Measurements from ENCODE around the gene RAP1GAP. TPM values are rescaled to one million over a fixed set of nuclear protein-coding genes. Genes with fewer than 3 reads are reported as not detected.

RAP1GAP gene
- polyA plus RNA-seq, 4 donors: 18.4 to 24.3 (median 23.1) TPM

DNA sequence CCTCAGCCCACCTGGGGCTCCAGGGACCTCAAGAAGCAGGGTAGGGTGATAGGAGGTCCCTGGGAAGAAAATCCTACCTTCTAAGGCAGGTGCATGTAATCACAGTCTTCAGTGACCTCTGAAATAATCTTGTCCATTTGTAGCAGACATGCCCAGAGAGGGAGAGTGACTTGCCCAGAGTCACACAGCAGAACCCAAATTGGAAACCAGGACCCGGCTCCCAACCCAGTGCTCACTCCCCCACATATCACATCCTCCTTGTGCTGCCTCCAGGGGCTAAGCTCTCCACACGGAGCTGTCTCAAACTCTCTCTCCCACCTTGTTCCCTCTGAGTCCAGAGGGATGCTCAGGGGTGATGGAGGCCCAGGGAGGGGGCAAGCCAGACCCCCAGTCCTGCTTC is 72.5 kb downstream of the RAP1GAP start:
- no peak for DNase-seq (ENCODE audit: low read depth in 4 of 4, low spot score in 2 of 4)

- no peak for DNase-seq (ENCODE audit: low read depth in 4 of 4, low spot score in 2 of 4)
Observed at GRCh38 chr1:21596174-21596573, 73.0 kb downstream of the RAP1GAP start.

DNA sequence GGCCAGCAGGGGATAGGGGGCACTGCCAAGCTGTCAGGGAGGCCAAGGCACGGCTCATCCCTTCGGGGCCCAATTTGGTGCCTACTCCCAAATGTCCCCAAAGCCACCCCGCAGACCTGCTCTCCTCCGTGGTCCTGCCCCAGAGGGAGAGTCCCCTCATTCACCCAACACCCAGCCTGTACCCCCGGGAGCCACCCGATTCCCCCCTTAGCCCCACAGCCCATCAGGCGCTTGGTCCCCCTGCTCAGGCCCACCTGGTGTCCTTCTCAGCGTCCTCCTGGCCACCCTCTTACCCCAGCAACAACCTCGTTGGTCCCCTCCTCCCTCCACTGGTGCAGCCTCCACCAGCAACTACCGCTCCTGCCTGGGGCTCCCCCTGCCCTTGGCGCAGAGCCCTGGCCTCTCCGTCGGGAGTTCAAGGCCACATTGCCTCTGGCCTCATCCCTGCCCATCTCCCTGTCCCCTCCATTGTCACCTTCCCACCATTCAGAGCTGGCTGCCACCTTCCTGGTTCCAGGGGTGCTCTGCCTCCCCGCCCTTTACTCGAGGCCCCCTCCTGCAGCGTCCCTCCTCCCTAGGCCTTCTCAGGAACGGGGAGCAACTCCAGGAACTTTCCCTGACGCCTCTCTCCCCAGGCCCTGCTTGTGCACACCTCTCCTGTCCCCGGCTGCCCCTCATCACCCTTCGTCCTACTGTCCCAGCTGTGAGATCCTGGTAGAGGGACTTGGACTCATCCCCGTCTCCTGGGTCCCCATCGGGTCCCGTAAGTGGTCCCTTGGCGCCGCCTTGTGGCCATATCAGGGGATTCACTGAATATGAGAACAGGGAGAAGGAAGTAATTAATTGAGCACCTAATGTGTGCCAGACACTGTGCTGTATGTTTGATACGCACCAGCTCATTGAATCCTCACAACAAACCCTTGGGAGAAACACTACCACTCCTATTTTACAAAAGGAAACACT is 73.9 kb downstream of the RAP1GAP start:
- DNase-seq (ENCODE audit: low read depth in 4 of 4, low spot score in 2 of 4): no peak

DNA sequence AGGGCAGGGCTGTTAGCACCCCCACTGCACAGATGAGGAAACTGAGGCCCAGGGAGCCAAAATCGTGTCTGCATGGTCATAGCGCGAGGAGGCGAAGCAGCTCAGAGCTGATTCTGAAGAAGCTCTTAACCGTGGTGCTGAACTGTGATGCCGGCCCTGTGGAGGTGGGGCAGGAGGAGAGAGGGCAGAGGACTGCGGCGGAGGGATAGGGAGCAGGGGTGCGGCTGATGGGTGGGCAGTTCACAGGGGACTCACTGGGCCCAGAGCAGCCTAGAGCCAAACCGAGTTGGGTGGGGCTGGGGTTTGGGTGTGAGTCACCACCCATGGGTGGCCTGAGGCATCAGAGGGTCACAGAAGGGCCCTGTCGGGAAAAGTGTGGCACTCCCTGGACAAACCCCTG is 74.7 kb downstream of the RAP1GAP start:
- DNase-seq (ENCODE audit: low read depth in 4 of 4, low spot score in 2 of 4): no peak

DNA sequence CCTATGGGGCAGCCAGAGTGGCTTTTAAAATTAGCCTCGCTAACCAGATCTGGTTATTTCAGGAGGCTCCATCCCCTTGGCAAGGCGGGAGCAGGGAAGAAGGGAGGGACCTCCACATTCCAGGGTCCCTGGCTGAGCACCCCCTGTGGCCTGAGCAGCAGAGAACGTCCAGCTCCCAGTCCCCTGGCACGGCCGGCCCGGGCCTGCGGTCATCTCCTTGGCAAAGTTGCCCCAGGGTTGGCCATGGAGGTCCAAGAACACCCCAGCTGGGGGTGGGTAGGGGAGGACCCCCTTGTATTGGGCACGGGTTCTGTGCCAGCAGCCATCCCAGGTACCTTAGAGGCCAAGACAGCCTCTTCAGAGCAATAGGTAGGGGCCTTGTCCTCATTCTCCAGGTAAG is 75.9 kb downstream of the RAP1GAP start:
- no peak for DNase-seq (ENCODE audit: low read depth in 4 of 4, low spot score in 2 of 4)

GRCh38 chr1:21592086-21592865 is 76.9 kb downstream of the RAP1GAP start:
- DNase-seq (ENCODE audit: low read depth in 4 of 4, low spot score in 2 of 4): no peak

- no peak for DNase-seq (ENCODE audit: low read depth in 4 of 4, low spot score in 2 of 4)
Observed at GRCh38 chr1:21590934-21591333, 78.2 kb downstream of the RAP1GAP start.

DNA sequence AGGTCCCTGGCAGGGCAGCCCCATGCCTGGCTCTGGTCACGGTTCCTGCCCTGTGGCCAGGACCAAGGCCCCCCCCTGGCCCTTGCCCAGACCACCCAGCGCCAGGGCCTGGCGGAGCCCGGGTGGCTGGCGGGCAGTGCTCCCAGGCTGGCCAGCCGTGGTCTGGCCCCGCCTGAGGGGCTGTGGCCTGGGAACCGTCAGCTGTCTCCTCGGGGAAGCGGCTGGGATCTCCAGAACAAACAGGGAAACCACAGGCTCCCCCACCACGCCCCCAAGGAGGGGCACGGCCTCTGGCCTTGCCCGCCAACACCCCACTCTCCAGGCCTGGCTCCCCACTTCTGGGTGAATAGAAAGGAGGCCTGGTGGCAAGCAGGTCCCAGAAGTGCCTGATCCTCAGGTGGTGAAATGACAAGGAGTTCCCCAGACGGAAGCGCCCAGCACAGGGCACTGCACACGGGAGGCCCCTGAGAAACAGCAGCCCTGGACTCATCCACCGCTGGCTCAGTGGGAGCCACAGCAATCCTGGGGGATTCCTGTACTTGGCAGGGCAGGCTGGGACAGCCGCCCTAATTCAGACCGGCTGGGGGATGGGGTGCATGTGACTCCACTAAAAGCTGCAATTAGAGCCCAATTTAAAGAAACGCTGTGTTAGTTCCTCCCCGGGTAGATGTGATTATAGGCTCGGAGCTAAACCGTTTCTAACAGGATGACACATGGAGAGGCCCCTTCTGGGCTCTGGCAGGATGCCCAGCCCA is 78.9 kb downstream of the RAP1GAP start:
- DNase-seq (ENCODE audit: low read depth in 4 of 4, low spot score in 2 of 4): no peak

- DNase-seq (ENCODE audit: low read depth in 4 of 4, low spot score in 2 of 4): no peak
Observed at GRCh38 chr1:21589618-21590017, 79.5 kb downstream of the RAP1GAP start.

- DNase-seq (ENCODE audit: low read depth in 4 of 4, low spot score in 2 of 4): no peak
Observed at GRCh38 chr1:21587602-21587953, 81.6 kb downstream of the RAP1GAP start.

- no peak for DNase-seq (ENCODE audit: low read depth in 4 of 4, low spot score in 2 of 4)
Observed at GRCh38 chr1:21586846-21587601, 82.1 kb downstream of the RAP1GAP start.

- DNase-seq (ENCODE audit: low read depth in 4 of 4, low spot score in 2 of 4): no peak
Observed at GRCh38 chr1:21586222-21586621, 82.9 kb downstream of the RAP1GAP start.

DNA sequence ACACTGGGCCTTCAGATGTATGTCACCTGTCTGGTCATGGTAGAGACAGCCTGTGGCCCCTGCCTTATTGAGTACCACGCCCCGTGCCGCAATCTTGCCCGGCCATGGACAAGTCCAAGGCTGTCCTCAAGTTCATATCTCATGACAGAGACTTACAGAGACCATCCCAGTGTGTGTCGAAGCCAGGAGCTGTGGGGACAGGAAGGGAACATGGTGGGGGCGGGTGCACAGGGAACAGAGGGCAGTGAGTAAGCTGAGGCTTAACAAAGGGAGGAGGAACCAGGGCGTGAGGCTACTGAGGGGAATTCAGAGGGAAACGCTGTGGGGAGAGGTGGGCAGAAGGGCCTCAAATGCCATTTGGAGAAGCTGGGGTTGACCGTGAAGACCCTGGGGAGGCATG is 84.1 kb downstream of the RAP1GAP start:
- DNase-seq (ENCODE audit: low read depth in 4 of 4, low spot score in 2 of 4): no peak

GRCh38 chr1:21584096-21584495 is 85.1 kb downstream of the RAP1GAP start:
- DNase-seq (ENCODE audit: low read depth in 4 of 4, low spot score in 2 of 4): no peak

GRCh38 chr1:21579791-21580190 is 89.4 kb downstream of the RAP1GAP start:
- DNase-seq (ENCODE audit: low read depth in 4 of 4, low spot score in 2 of 4): no peak

DNA sequence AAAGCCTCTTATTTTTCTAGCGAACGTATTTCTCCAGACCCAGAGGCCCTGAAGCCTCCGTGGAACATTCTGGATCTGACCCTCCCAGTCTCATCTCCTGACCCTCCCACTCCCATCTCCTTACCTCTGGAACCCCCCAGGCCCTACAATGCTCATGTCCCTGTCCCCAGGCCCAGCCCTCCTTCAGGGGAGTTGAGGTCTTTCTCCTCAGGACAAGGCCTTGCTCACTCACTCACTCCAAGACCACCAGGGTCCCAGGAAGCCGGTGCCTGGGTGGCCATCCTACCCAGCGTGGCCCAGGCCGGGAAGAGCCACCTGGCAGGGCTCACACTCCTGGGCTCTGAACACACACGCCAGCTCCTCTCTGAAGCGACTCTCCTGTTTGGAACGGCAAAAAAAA is 91.2 kb downstream of the RAP1GAP start:
- no peak for DNase-seq (ENCODE audit: low read depth in 4 of 4, low spot score in 2 of 4)

DNA sequence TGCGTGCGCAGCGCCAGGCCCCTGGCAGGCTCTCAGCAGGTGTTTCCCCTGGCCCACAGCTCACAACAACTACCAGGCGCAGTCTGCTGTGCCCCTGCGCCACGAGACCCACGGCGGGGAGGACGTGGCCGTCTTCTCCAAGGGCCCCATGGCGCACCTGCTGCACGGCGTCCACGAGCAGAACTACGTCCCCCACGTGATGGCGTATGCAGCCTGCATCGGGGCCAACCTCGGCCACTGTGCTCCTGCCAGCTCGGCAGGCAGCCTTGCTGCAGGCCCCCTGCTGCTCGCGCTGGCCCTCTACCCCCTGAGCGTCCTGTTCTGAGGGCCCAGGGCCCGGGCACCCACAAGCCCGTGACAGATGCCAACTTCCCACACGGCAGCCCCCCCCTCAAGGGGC is 91.8 kb downstream of the RAP1GAP start:
- DNase-seq (ENCODE audit: low read depth in 4 of 4, low spot score in 2 of 4): no peak

DNA sequence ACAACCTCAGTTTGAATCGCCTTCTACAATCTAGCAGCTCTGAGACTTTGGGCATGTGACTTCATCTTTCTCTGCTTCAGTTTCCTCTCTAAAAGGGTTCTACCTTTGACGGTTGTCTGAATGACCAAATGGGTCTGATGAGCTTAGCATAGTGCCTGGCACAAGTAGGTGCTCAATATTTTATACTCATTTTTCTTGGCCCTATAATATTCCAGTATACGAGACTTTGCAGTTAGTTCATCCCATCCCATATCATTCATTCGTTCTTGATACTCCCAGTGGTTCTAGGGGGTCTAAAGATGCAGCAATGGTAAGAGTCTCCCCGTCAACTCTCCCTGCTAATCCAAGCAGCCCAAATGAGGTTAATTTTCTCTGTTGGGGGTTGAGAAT is 92.4 kb downstream of the RAP1GAP start:
- DNase-seq (ENCODE audit: low read depth in 4 of 4, low spot score in 2 of 4): no peak

DNA sequence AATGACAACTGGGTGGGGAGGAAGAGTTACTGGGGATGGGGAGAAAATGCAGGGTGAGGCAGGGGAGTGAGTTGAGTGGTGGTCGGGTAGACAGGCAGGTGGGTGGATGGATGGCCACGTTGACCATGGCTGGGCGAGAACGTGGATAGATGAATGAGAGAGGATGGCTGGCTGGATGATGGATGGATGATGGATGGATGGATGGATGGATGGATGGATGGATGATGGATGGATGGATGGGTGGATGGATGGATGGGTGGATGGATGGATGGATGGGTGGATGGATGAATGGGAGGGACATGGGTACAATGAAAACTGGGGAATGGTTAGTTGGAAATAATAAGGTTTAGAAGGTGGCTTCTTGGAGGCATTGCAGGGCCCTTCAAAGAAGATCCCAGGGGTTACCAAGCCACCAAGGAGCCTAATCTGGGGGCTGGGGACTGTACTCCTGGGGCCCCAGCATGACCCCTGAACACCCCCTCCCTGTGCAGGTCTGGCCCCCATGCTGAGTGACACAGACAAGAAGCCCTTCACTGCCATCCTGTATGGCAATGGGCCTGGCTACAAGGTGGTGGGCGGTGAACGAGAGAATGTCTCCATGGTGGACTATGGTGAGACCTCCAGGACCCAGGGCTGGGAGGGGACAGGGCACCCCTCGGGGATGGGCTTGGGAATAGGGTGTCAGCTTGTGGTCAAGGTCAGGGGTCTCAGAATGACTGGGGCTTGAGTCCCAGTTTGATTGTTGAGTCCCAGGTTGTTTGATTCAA is 92.9 kb downstream of the RAP1GAP start:
- no peak for DNase-seq (ENCODE audit: low read depth in 4 of 4, low spot score in 2 of 4)

Measured in left renal cortex interstitium (tissue), 4 donors.